Measurements from ENCODE around the gene SIX5. TPM values are rescaled to one million over a fixed set of nuclear protein-coding genes. Genes with fewer than 3 reads are reported as not detected.

Gene SIX5
- total and polyA plus RNA-seq, 9 of the 15 experiments (the other 6 are each of a cell fraction or from before 2014, with no cell fraction given): 1.4 to 17.2 (median 7.4) TPM; not detected in 2

GRCh38 chr19:45779231-45780145, 10.4 kb upstream of the SIX5 start (continued):
- TF ChIP-seq, protein P1, sequence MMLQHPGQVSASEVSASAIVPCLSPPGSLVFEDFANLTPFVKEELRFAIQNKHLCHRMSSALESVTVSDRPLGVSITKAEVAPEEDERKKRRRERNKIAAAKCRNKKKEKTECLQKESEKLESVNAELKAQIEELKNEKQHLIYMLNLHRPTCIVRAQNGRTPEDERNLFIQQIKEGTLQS (IDR thresholded peaks at IDR 0.05): no peak
- TF ChIP-seq, protein P1 (CRISPR knock-in tag; conservative IDR thresholded peaks at IDR 0.05): peak; percentile 15; the same call in 1 of the 2 replicates
- TF ChIP-seq TFAP4 (CRISPR knock-in tag; IDR thresholded peaks at IDR 0.05; ENCODE audit: borderline replicate concordance) (peak; percentile 82; the same call in 1 of the 2 replicates), ZNF586 (CRISPR knock-in tag; conservative IDR thresholded peaks at IDR 0.05) (0 out of 2 replicates have a peak, but pooled peaks have one; percentile 14), JUNB (CRISPR knock-in tag; conservative IDR thresholded peaks at IDR 0.05) (no peak), ZNF121 (CRISPR knock-in tag; conservative IDR thresholded peaks at IDR 0.05) (no peak), RAD21 (CRISPR knock-in tag; conservative IDR thresholded peaks at IDR 0.05 in 1 of 2, IDR thresholded peaks at IDR 0.05 in 1 of 2) (peak; percentile 50 to 56), MBD2 (IDR thresholded peaks at IDR 0.05; ENCODE audit: borderline replicate concordance, low read depth) (no peak), WHSC1 (IDR thresholded peaks at IDR 0.05; ENCODE audit: low read length) (no peak), ASH1L (IDR thresholded peaks at IDR 0.05; ENCODE audit: borderline replicate concordance, low read depth, partially characterized antibody) (no peak), ZNF79 (CRISPR knock-in tag; IDR thresholded peaks at IDR 0.05; ENCODE audit: low read depth) (no peak), CBFA2T2 (conservative IDR thresholded peaks at IDR 0.05) (no peak), ETV1 (tag; conservative IDR thresholded peaks at IDR 0.05; ENCODE audit: low read depth) (peak; percentile 45; the same call in 1 of the 2 replicates), KDM2B (CRISPR knock-in tag; IDR thresholded peaks at IDR 0.05) (0 out of 2 replicates have a peak, but pooled peaks have one; percentile 20)
- TF ChIP-seq, protein P2, sequence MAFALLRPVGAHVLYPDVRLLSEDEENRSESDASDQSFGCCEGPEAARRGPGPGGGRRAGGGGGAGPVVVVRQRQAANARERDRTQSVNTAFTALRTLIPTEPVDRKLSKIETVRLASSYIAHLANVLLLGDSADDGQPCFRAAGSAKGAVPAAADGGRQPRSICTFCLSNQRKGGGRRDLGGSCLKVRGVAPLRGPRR (CRISPR knock-in tag; IDR thresholded peaks at IDR 0.05): no peak
